ENCODE results near the gene TRIM62. TPM values are rescaled to one million over a fixed set of nuclear protein-coding genes. Genes with fewer than 3 reads are reported as not detected.
A peak's percentile ranks its signal among the peaks of the same experiment; 100 is the strongest.

TRIM62 gene
- total RNA-seq, 1 donor from 2014 or later, result 10.8 TPM

- Histone ChIP-seq H3K4me1 (ENCODE audit: insufficient read depth, low read length) (peaks cover 23% of the 10 kb centered on the region), H3K9me3 (ENCODE audit: insufficient read depth, low read depth, low read length) (no peaks in the 10 kb centered on the region), H3K27ac (ENCODE audit: low read depth, low read length) (no peak overlapping the region), H3K36me3 (ENCODE audit: insufficient read depth, low read length) (peaks cover 3% of the 10 kb centered on the region), H3K4me3 (ENCODE audit: insufficient read depth, low read depth, low read length) (no peak overlapping the region), H3K4me2 (ENCODE audit: low read length) (no peak overlapping the region), H2AFZ (ENCODE audit: low read depth, low read length) (no peak overlapping the region), H3K9ac (ENCODE audit: low read length) (peak overlapping the region; percentile 7), H3K79me2 (ENCODE audit: insufficient read depth, low read length) (peaks cover 38% of the 10 kb centered on the region), H4K20me1 (ENCODE audit: insufficient read depth, low read length) (peaks cover 38% of the 10 kb centered on the region), H3K27me3 (ENCODE audit: insufficient read depth, low read length) (no peaks in the 10 kb centered on the region)
- Mint-ChIP-seq H3K27me3 (ENCODE audit: low read depth, unreplicated experiment) (peaks cover 2% of the 10 kb centered on the region), H3K4me1 (ENCODE audit: low read depth, unreplicated experiment) (peaks cover 8% of the 10 kb centered on the region), H3K9me3 (ENCODE audit: unreplicated experiment) (peaks cover 2% of the 10 kb centered on the region), H3K36me3 (ENCODE audit: low read depth, unreplicated experiment) (peaks cover 18% of the 10 kb centered on the region), H3K4me3 (ENCODE audit: unreplicated experiment) (no peak overlapping the region), H3K27ac (ENCODE audit: unreplicated experiment) (no peak overlapping the region)
- TF ChIP-seq CTCF (IDR thresholded peaks at IDR 0.05; ENCODE audit: insufficient read depth, low read depth, low read length) (no peak), EZH2 (IDR thresholded peaks at IDR 0.05; ENCODE audit: insufficient read depth, low read length) (no peak)
- DNase-seq (ENCODE audit: low read depth) (peak; percentile 67), FAIRE-seq (no peak)
Measured at GRCh38 chr1:33176362-33176850, 5.4 kb downstream of the TRIM62 start.

GRCh38 chr1:33175865-33176264, 6.0 kb downstream of the TRIM62 start:
- DNase-seq (ENCODE audit: low read depth) (no peak), FAIRE-seq (no peak)
- Histone ChIP-seq H3K27me3 (ENCODE audit: insufficient read depth, low read length) (no peaks in the 10 kb centered on the region), H3K9ac (ENCODE audit: low read length) (peak overlapping the region; percentile 7), H3K4me1 (ENCODE audit: insufficient read depth, low read length) (peaks cover 22% of the 10 kb centered on the region), H3K79me2 (ENCODE audit: insufficient read depth, low read length) (peaks cover 39% of the 10 kb centered on the region), H3K36me3 (ENCODE audit: insufficient read depth, low read length) (peaks cover 3% of the 10 kb centered on the region), H3K27ac (ENCODE audit: low read depth, low read length) (no peak overlapping the region), H3K9me3 (ENCODE audit: insufficient read depth, low read depth, low read length) (no peaks in the 10 kb centered on the region), H3K4me2 (ENCODE audit: low read length) (no peak overlapping the region), H4K20me1 (ENCODE audit: insufficient read depth, low read length) (peaks cover 33% of the 10 kb centered on the region), H2AFZ (ENCODE audit: low read depth, low read length) (no peak overlapping the region), H3K4me3 (ENCODE audit: insufficient read depth, low read depth, low read length) (no peak overlapping the region)
- H3K9me3 Mint-ChIP-seq (ENCODE audit: unreplicated experiment), result peaks cover 2% of the 10 kb centered on the region
- H3K4me1 Mint-ChIP-seq (ENCODE audit: low read depth, unreplicated experiment), result peaks cover 8% of the 10 kb centered on the region
- no peak overlapping the region for H3K27ac Mint-ChIP-seq (ENCODE audit: unreplicated experiment)
- TF ChIP-seq EZH2 (IDR thresholded peaks at IDR 0.05; ENCODE audit: insufficient read depth, low read length) (no peak), CTCF (IDR thresholded peaks at IDR 0.05; ENCODE audit: insufficient read depth, low read depth, low read length) (no peak)
- H3K4me3 Mint-ChIP-seq (ENCODE audit: unreplicated experiment), result no peak overlapping the region
- peaks cover 2% of the 10 kb centered on the region for H3K27me3 Mint-ChIP-seq (ENCODE audit: low read depth, unreplicated experiment)
- H3K36me3 Mint-ChIP-seq (ENCODE audit: low read depth, unreplicated experiment), result peaks cover 18% of the 10 kb centered on the region

- no peak for TF ChIP-seq EZH2 (IDR thresholded peaks at IDR 0.05; ENCODE audit: insufficient read depth, low read length)
- Mint-ChIP-seq H3K4me3 (ENCODE audit: unreplicated experiment) (no peak overlapping the region), H3K36me3 (ENCODE audit: low read depth, unreplicated experiment) (peaks cover 18% of the 10 kb centered on the region), H3K27me3 (ENCODE audit: low read depth, unreplicated experiment) (no peaks in the 10 kb centered on the region), H3K9me3 (ENCODE audit: unreplicated experiment) (no peaks in the 10 kb centered on the region), H3K4me1 (ENCODE audit: low read depth, unreplicated experiment) (peaks cover 9% of the 10 kb centered on the region), H3K27ac (ENCODE audit: unreplicated experiment) (no peak overlapping the region)
- no peak for DNase-seq (ENCODE audit: low read depth)
- H4K20me1 ChIP-seq (ENCODE audit: insufficient read depth, low read length), result peaks cover 7% of the 10 kb centered on the region
- H3K79me2 ChIP-seq (ENCODE audit: insufficient read depth, low read length), result peaks cover 22% of the 10 kb centered on the region
- H3K4me2 ChIP-seq (ENCODE audit: low read length), result no peak overlapping the region
- H2AFZ ChIP-seq (ENCODE audit: low read depth, low read length), result no peak overlapping the region
- H3K4me1 ChIP-seq (ENCODE audit: insufficient read depth, low read length), result peaks cover 37% of the 10 kb centered on the region
- FAIRE-seq, result no peak
- H3K36me3 ChIP-seq (ENCODE audit: insufficient read depth, low read length), result no peaks in the 10 kb centered on the region
- no peak overlapping the region for H3K9ac ChIP-seq (ENCODE audit: low read length)
- H3K27me3 ChIP-seq (ENCODE audit: insufficient read depth, low read length), result no peaks in the 10 kb centered on the region
- no peaks in the 10 kb centered on the region for H3K9me3 ChIP-seq (ENCODE audit: insufficient read depth, low read depth, low read length)
- no peak overlapping the region for H3K27ac ChIP-seq (ENCODE audit: low read depth, low read length)
- H3K4me3 ChIP-seq (ENCODE audit: insufficient read depth, low read depth, low read length), result no peak overlapping the region
Measured at GRCh38 chr1:33173091-33173490, 8.8 kb downstream of the TRIM62 start.

All from astrocyte (in vitro differentiated cells and primary cell).